ENCODE results near the gene CNKSR3.

DNA sequence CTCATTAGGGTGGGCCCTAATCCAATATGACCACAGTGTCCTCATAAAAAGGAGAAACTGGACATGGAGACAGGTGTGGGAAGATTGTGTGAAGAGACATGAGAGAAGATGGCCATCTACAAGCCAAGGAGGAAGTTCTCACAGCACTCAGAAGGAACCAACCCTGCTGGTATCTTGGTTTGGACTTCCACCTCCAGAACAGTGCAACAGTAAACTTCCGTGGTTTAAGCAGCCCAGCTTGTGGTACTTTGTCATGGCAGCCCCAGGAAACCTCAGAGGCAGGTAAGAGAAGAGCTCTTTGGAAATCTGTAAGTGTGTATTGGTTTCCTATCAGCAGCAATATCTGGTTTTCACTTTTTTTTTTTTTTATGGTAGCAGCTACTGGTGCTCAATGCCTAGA, 16.5 kb upstream of the CNKSR3 start:
- TF ChIP-seq, protein P1, sequence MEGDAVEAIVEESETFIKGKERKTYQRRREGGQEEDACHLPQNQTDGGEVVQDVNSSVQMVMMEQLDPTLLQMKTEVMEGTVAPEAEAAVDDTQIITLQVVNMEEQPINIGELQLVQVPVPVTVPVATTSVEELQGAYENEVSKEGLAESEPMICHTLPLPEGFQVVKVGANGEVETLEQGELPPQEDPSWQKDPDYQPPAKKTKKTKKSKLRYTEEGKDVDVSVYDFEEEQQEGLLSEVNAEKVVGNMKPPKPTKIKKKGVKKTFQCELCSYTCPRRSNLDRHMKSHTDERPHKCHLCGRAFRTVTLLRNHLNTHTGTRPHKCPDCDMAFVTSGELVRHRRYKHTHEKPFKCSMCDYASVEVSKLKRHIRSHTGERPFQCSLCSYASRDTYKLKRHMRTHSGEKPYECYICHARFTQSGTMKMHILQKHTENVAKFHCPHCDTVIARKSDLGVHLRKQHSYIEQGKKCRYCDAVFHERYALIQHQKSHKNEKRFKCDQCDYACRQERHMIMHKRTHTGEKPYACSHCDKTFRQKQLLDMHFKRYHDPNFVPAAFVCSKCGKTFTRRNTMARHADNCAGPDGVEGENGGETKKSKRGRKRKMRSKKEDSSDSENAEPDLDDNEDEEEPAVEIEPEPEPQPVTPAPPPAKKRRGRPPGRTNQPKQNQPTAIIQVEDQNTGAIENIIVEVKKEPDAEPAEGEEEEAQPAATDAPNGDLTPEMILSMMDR (conservative IDR thresholded peaks at IDR 0.05; ENCODE audit: low read depth, low read length), result no peak
- no peak for TF ChIP-seq EZH2 (IDR thresholded peaks at IDR 0.05; ENCODE audit: borderline replicate concordance, low read depth, low read length, poor library complexity, severe bottlenecking)
